MG63 (cell line): ENCODE measurements around the gene GEMIN7. TPM values are rescaled to one million over a fixed set of nuclear protein-coding genes. Genes with fewer than 3 reads are reported as not detected.
A peak's percentile ranks its signal among the peaks of the same experiment; 100 is the strongest.

Experiments used
- DNase-seq: peaks from one replicate; pipeline ENCODE4 v3.0.0-alpha.2; 2020
- H3K27me3 ChIP-seq: fragments of 250-450 bp; sonication (Bioruptor Pico); 2 replicates; pipeline ENCODE4 v1.5.1; 2020; ENCODE audit warnings: mild to moderate bottlenecking, moderate library complexity
- H3K36me3 ChIP-seq: fragments of 250-450 bp; sonication (Bioruptor Pico); 2 replicates; pipeline ENCODE4 v1.5.1; 2020; ENCODE audit warnings: mild to moderate bottlenecking, moderate library complexity
- H3K4me3 ChIP-seq: fragments of 250-450 bp; sonication (Bioruptor Pico); 2 replicates; pipeline ENCODE4 v1.5.1; 2020; ENCODE audit warnings: mild to moderate bottlenecking, moderate library complexity
- H3K9me3 ChIP-seq: fragments of 250-450 bp; sonication (Bioruptor Pico); 2 replicates; pipeline ENCODE4 v1.5.1; 2020; ENCODE audit warnings: mild to moderate bottlenecking, moderate library complexity
- total RNA-seq: library from RNA; depleted of rRNA; stranded (reverse); fragments of >200 nt; shearing (Covaris generic); gene quantifications from 2 replicates; pipeline ENCODE4 v1.2.3, GENCODE V29; 2014; ENCODE audit warnings: low replicate concordance

GEMIN7 gene
- total RNA-seq, 1 experiment from 2014 or later, result 73.6 TPM

GRCh38 chr19:45126654-45127053, 47.6 kb downstream of the GEMIN7 start:
- no peaks in the 10 kb centered on the region for H3K9me3 ChIP-seq
- no peak overlapping the region for H3K4me3 ChIP-seq
- no peak for DNase-seq
- H3K27me3 ChIP-seq, result no peaks in the 10 kb centered on the region
- peaks cover 8% of the 10 kb centered on the region for H3K36me3 ChIP-seq

GRCh38 chr19:45128146-45128545, 49.1 kb downstream of the GEMIN7 start:
- Histone ChIP-seq H3K27me3 (no peaks in the 10 kb centered on the region), H3K4me3 (no peak overlapping the region), H3K9me3 (no peaks in the 10 kb centered on the region), H3K36me3 (peaks cover 8% of the 10 kb centered on the region)
- DNase-seq, result no peak

GRCh38 chr19:45128806-45129205, 49.7 kb downstream of the GEMIN7 start:
- Histone ChIP-seq H3K27me3 (no peaks in the 10 kb centered on the region), H3K4me3 (no peak overlapping the region), H3K9me3 (no peaks in the 10 kb centered on the region), H3K36me3 (peaks cover 13% of the 10 kb centered on the region)
- DNase-seq, result no peak

GRCh38 chr19:45130236-45130635, 51.2 kb downstream of the GEMIN7 start:
- no peaks in the 10 kb centered on the region for H3K9me3 ChIP-seq
- H3K36me3 ChIP-seq, result peaks cover 17% of the 10 kb centered on the region
- no peak overlapping the region for H3K4me3 ChIP-seq
- no peak for DNase-seq
- H3K27me3 ChIP-seq, result no peaks in the 10 kb centered on the region

- H3K4me3 ChIP-seq, result no peak overlapping the region
- peak; percentile 49 for DNase-seq
- H3K9me3 ChIP-seq, result no peaks in the 10 kb centered on the region
- peaks cover 17% of the 10 kb centered on the region for H3K36me3 ChIP-seq
- no peaks in the 10 kb centered on the region for H3K27me3 ChIP-seq
Measured at GRCh38 chr19:45130888-45131615, 52.0 kb downstream of the GEMIN7 start.

- no peak for DNase-seq
- no peaks in the 10 kb centered on the region for H3K27me3 ChIP-seq
Measured at GRCh38 chr19:45133661-45134060, 54.6 kb downstream of the GEMIN7 start.

GRCh38 chr19:45135176-45135885, 56.3 kb downstream of the GEMIN7 start:
- H3K36me3 ChIP-seq, result peaks cover 8% of the 10 kb centered on the region
- H3K9me3 ChIP-seq, result no peaks in the 10 kb centered on the region
- H3K4me3 ChIP-seq, result no peak overlapping the region
- no peaks in the 10 kb centered on the region for H3K27me3 ChIP-seq
- no peak for DNase-seq

More at GRCh38 chr19:45133661-45134060, 54.6 kb downstream of the GEMIN7 start:
- Histone ChIP-seq H3K36me3 (peaks cover 8% of the 10 kb centered on the region), H3K9me3 (no peaks in the 10 kb centered on the region), H3K4me3 (no peak overlapping the region)

GRCh38 chr19:45136507-45137178, 57.6 kb downstream of the GEMIN7 start:
- no peaks in the 10 kb centered on the region for H3K27me3 ChIP-seq
- no peak overlapping the region for H3K4me3 ChIP-seq
- DNase-seq, result no peak
- peaks cover 15% of the 10 kb centered on the region for H3K36me3 ChIP-seq
- H3K9me3 ChIP-seq, result no peaks in the 10 kb centered on the region

- DNase-seq, result no peak
- Histone ChIP-seq H3K4me3 (no peak overlapping the region), H3K9me3 (no peaks in the 10 kb centered on the region), H3K27me3 (no peaks in the 10 kb centered on the region), H3K36me3 (peaks cover 20% of the 10 kb centered on the region)
Measured at GRCh38 chr19:45137179-45137761, 58.2 kb downstream of the GEMIN7 start.

GRCh38 chr19:45138303-45138751, 59.3 kb downstream of the GEMIN7 start:
- Histone ChIP-seq H3K36me3 (peaks cover 22% of the 10 kb centered on the region), H3K4me3 (no peak overlapping the region), H3K9me3 (no peaks in the 10 kb centered on the region), H3K27me3 (no peaks in the 10 kb centered on the region)
- no peak for DNase-seq

GRCh38 chr19:45139286-45140143, 60.5 kb downstream of the GEMIN7 start:
- no peak overlapping the region for H3K4me3 ChIP-seq
- no peaks in the 10 kb centered on the region for H3K27me3 ChIP-seq
- peaks cover 25% of the 10 kb centered on the region for H3K36me3 ChIP-seq
- no peak for DNase-seq
- no peaks in the 10 kb centered on the region for H3K9me3 ChIP-seq

- H3K27me3 ChIP-seq, result no peaks in the 10 kb centered on the region
- no peak for DNase-seq
- H3K36me3 ChIP-seq, result peaks cover 23% of the 10 kb centered on the region
- no peak overlapping the region for H3K4me3 ChIP-seq
- H3K9me3 ChIP-seq, result no peaks in the 10 kb centered on the region
Measured at GRCh38 chr19:45140144-45140503, 61.1 kb downstream of the GEMIN7 start.

GRCh38 chr19:45140533-45140932, 61.5 kb downstream of the GEMIN7 start:
- Histone ChIP-seq H3K27me3 (no peaks in the 10 kb centered on the region), H3K9me3 (no peaks in the 10 kb centered on the region), H3K36me3 (peaks cover 23% of the 10 kb centered on the region), H3K4me3 (no peak overlapping the region)
- no peak for DNase-seq
